ENCODE measurements around the gene CCDC8.
"Not testable (repeated sequence)": the region's sequence is repeated elsewhere in the genome, so short reads cannot be mapped to it uniquely, and the experiment has no call there.

CCDC8 gene

GRCh38 chr19:46404055-46404752 is 9.2 kb downstream of the CCDC8 start:
- no peak for DNase-seq

DNA sequence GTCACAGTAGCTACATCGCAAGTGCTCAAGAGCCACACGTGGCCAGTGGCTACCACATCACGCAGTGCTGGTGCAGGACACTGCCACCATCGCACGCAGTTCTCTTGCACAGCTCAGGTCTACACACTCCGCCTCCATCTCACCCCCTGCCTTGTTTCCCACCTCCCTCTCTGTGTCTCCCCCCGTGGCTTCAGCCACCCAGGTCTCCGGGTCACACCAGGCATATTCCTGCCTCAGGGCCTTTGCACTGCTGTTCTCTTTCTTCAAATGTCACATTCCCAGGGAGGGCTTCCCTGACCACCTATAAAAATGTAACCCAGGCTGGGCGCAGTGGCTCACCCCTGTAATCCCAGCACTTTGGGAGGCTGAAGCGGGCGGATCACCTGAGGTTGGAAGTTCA is 10.6 kb downstream of the CCDC8 start:
- DNase-seq = no peak

GRCh38 chr19:46397801-46398479 is 15.4 kb downstream of the CCDC8 start:
- not testable (repeated sequence) for DNase-seq

- no peak for DNase-seq
These were observed 19.0 kb downstream of the CCDC8 start for GRCh38 chr19:46394402-46394797.

GRCh38 chr19:46393456-46394401 is 19.6 kb downstream of the CCDC8 start:
- DNase-seq = no peak

GRCh38 chr19:46392837-46393236 is 20.5 kb downstream of the CCDC8 start:
- DNase-seq = no peak

GRCh38 chr19:46392252-46392801 is 21.0 kb downstream of the CCDC8 start:
- DNase-seq = no peak

- no peak for DNase-seq
These were observed 21.8 kb downstream of the CCDC8 start for GRCh38 chr19:46391296-46392251.

GRCh38 chr19:46390866-46391265 is 22.5 kb downstream of the CCDC8 start:
- no peak for DNase-seq

- DNase-seq = no peak
These were observed 23.1 kb downstream of the CCDC8 start for GRCh38 chr19:46390121-46390858.

GRCh38 chr19:46388311-46389095 is 24.9 kb downstream of the CCDC8 start:
- no peak for DNase-seq

DNA sequence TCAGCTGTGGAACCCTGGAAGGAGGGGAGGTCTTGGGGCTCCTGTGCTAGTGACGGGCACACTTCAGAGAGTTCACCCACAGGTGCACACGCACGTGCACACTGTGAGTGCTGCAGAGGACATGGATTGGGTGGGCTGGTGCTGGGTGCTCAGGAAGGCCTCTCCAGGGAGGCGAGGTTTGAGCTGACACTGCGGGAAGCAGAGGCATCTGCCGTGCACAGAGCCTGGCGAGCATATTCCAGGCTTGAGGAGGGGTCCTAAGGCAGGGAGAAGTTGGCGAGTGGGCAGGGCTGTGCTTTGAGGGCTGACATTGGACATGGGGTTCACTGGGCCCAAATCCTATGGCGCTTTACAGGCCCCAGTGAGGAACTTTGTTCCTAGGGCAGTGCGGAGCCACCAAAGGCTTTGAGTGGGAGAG is 25.6 kb downstream of the CCDC8 start:
- DNase-seq = no peak

DNA sequence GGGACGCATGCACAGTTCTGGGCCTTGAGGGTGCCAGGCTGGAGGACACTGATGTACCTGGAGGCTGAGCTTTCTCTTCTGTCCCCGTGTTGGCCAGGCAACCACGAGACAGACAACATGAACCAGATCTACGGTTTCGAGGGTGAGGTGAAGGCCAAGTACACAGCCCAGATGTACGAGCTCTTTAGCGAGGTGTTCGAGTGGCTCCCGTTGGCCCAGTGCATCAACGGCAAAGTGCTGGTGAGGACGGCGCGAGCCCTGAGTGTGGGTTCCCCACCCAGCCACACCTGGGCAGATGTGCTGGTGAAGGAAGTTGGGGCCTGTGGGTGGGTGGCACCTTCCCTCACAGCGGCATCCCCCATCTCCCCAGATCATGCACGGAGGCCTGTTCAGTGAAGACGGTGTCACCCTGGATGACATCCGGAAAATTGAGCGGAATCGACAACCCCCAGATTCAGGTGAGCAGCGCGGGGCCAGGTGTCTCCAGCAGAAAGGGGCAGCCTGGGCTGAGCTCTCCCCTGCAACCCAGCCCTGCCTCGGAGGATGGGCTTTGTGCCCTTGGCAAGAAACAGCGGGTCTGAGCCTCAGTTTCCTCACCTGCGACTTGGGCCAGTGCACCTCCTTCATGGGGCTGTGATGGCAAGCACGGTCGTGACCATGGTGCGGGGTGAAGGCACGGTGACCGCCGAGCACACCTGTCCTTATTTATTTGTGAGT is 26.2 kb downstream of the CCDC8 start:
- DNase-seq = no peak

GRCh38 chr19:46386151-46386550 is 27.2 kb downstream of the CCDC8 start:
- DNase-seq = no peak

GRCh38 chr19:46385636-46386035 is 27.7 kb downstream of the CCDC8 start:
- no peak for DNase-seq

- peak; percentile 49 for DNase-seq
These were observed 29.0 kb downstream of the CCDC8 start for GRCh38 chr19:46384396-46384795.

- no peak for DNase-seq
These were observed 29.5 kb downstream of the CCDC8 start for GRCh38 chr19:46383846-46384245.

DNA sequence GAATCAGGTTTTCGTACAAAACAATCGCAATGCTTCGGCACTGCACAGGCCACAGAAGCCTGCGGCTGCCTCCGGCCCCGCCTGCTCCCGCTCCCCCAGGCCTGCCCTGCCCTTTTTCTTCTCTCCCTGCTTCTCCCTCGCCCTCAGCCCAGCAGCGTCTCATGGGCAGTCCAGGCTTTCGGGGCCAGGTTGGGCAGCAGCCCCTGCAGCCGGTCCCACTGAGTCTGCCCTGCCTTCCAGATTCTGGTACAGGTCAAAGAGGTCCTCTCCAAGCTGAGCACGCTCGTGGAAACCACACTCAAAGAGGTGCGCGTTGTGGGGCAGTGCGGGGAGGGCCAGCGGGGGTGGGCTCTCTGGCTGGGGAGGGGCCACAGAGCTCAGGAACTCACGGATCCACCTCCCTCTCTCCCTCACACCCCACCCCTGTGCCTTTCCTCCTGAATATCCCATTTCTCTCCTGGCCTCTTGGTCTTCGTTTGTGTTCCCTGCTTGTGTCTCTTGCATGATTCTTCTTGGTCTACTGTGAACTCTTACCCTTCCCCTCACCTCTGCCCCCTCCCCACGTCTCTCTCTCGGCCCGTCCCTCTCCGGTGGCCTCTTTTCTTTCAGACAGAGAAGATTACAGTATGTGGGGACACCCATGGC is 30.1 kb downstream of the CCDC8 start:
- DNase-seq = no peak

DNA sequence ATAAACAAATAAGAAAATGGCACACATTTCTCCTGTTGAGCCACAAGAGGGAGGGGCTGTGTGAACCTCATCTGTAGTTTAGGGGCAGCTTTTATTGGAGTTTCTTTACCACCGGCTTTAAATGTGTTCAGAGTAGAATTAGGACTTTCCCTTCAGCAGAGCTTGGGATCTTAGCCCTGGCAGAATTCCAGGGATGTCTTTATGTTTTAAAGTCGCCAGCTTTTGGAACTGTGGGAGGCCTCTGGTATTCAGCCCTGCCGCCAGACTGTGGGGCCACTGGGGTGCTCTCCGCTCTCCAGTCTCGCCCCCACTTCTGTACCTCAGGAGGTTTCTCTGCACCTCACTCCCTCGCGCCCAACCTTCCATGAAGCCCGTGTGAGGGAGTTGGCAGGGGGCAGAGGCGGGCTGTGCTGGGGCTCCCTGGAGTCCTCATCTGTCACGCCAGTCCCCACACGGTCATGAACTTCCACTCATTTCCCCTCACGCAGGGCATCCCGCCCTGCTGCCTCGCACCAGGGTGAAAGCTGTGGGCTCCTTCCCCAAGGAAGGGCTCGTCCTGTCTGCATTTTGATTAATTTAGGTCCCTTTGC is 31.5 kb downstream of the CCDC8 start:
- no peak for DNase-seq

Measured in NCI-H1694 (cell line).